Lung (tissue), 12 donors: ENCODE measurements around the gene PHLPP1. TPM values are rescaled to one million over a fixed set of nuclear protein-coding genes. Genes with fewer than 3 reads are reported as not detected.

Experiments used
- ATAC-seq: fragments of 200-7000 bp; cut with Tn5 transposase; one replicate; pipeline ENCODE4 v1.9.1; 2020; ENCODE audit warnings: moderate number of reproducible peaks; ENCODE audit not compliant: insufficient read depth, low FRiP score
- DNase-seq, 3 donors: peaks; one replicate each; pipeline ENCODE4 v3.0.0-alpha.2; 2013 to 2017
- H3K27ac ChIP-seq, 2 donors: one replicate each; pipeline ENCODE4 v1.5.1; 2013; ENCODE audit warnings: mild to moderate bottlenecking in 2 of 2, moderate library complexity in 2 of 2, control low read depth in 1 of 2, inconsistent platforms in 1 of 2, low read depth in 1 of 2, low read length in 1 of 2
- H3K27me3 ChIP-seq, 3 donors: one replicate each; pipeline ENCODE4 v1.5.1; 2013; ENCODE audit warnings: low read length in 2 of 3; ENCODE audit not compliant: control insufficient read depth in 3 of 3, insufficient read depth in 3 of 3
- H3K36me3 ChIP-seq, 4 donors: one replicate each; pipeline ENCODE4 v1.5.1; 2013; ENCODE audit warnings: low read length in 4 of 4, mild to moderate bottlenecking in 1 of 4, moderate library complexity in 1 of 4; ENCODE audit not compliant: control insufficient read depth in 4 of 4, insufficient read depth in 4 of 4
- H3K4me1 ChIP-seq, 5 donors: one replicate each; pipeline ENCODE4 v1.5.1; 2013; ENCODE audit warnings: low read length in 5 of 5, mild to moderate bottlenecking in 2 of 5, moderate library complexity in 1 of 5; ENCODE audit not compliant: control insufficient read depth in 5 of 5, insufficient read depth in 5 of 5
- H3K4me3 ChIP-seq: one replicate; pipeline ENCODE4 v1.5.1; 2013; ENCODE audit warnings: mild to moderate bottlenecking, control low read depth, moderate library complexity
- H3K9ac ChIP-seq, 2 donors: one replicate each; pipeline ENCODE4 v1.5.1; 2013; ENCODE audit warnings: low read length in 2 of 2, control low read depth in 1 of 2; ENCODE audit not compliant: insufficient read depth in 1 of 2
- H3K9me3 ChIP-seq, 4 donors: one replicate each; pipeline ENCODE4 v1.5.1; 2013; ENCODE audit warnings: low read length in 3 of 4, mild to moderate bottlenecking in 1 of 4, moderate library complexity in 1 of 4; ENCODE audit not compliant: control insufficient read depth in 4 of 4, insufficient read depth in 3 of 4
- WGBS, 2 donors: extraction: QIAGEN DNeasy Blood & Tissue Kit; methylation state at CpG; one replicate each; pipeline ENCODE4 v1.1.7; 2013; 5-methylcytosine and 5-hydroxymethylcytosine counted together
- polyA plus RNA-seq, 2 donors: library from polyadenylated mRNA; stranded (reverse); fragments of 200-250 nt; gene quantifications; one replicate each; pipeline ENCODE4 v1.2.1, GENCODE V29; 2013
- total RNA-seq, 2 donors: library from RNA; depleted of rRNA in 1 of 2; stranded (reverse); fragments of >200 nt in 1 of 2; gene quantifications; one replicate each; pipeline ENCODE4 v1.2.1, GENCODE V29; 2014 to 2021
- TF ChIP-seq, protein P1 (sequence below): IDR thresholded peaks from 2 replicates; pipeline ENCODE4 v1.5.1; 2012; ENCODE audit warnings: mild to moderate bottlenecking; ENCODE audit errors: control extremely low read depth, extremely low read depth
- donor health status: control.
- donor health status: control.
- donor health status: Bipolar disorder and iron deficiency.
- donor health status: healthy.
- donor health status: DM: yes; HTN: yes; CAD: no.

Gene PHLPP1
- total and polyA plus RNA-seq, 4 donors = 2.3 to 29.2 (median 7.9) TPM

GRCh38 chr18:62788876-62789275 is 73.5 kb downstream of the PHLPP1 start:
- Histone ChIP-seq H3K9me3 (no peaks in the 10 kb centered on the region), H3K27me3 (no peaks in the 10 kb centered on the region), H3K27ac (no peak overlapping the region), H3K4me3 (no peak overlapping the region), H3K36me3 (no peaks in the 10 kb centered on the region), H3K4me1 (peaks cover 0 to 20% (median 7%) of the 10 kb centered on the region in 5 donors), H3K9ac (no peak overlapping the region)
- TF ChIP-seq, protein P1, sequence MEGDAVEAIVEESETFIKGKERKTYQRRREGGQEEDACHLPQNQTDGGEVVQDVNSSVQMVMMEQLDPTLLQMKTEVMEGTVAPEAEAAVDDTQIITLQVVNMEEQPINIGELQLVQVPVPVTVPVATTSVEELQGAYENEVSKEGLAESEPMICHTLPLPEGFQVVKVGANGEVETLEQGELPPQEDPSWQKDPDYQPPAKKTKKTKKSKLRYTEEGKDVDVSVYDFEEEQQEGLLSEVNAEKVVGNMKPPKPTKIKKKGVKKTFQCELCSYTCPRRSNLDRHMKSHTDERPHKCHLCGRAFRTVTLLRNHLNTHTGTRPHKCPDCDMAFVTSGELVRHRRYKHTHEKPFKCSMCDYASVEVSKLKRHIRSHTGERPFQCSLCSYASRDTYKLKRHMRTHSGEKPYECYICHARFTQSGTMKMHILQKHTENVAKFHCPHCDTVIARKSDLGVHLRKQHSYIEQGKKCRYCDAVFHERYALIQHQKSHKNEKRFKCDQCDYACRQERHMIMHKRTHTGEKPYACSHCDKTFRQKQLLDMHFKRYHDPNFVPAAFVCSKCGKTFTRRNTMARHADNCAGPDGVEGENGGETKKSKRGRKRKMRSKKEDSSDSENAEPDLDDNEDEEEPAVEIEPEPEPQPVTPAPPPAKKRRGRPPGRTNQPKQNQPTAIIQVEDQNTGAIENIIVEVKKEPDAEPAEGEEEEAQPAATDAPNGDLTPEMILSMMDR = no peak
- ATAC-seq (no peak), DNase-seq (no peak)
- 78 to 80% methylated on average over 3 of the region's 3 CpGs for WGBS, 2 donors

DNA sequence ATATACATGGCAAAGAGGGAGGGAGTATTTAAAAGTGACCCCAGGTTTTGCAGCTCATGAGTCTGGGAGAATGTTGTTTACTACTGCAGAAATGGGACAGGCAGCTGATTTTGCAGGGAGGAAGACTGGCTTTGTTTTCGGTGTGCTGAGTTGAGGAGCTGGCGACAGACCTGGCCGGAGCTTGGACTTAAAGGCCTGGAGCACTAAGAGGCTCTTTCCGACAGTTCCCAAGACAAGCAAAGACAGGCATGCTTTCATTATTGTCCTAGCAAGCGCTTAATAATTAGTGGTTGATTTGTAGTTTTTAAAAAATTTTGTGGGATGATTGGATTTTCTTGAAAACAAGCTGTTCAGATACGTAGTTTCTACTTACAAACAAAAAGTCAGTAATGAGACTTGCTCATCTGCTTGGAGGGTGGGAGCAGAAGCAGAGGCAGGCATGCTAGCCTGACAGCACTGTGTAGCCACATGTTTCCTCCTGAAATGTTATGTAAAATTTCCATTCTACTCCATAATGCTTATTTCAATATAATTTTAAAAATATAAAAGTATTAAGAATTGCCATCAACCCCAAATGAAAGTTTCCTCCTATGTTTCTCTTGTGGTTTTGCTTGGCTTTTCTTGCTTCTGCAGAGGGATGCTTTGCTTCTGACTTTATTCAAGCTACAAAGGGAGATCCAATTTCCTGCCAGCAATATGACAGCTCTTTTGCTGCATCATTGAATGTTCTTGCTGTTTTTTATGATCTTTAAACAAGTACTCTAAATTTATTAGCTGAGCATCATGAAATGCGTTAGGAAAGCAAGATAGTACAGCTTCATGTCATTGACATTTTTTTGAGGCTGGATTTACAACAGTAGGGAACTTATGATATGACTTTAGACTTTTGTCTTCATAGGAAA is 75.8 kb downstream of the PHLPP1 start:
- no peak overlapping the region for H3K9ac ChIP-seq
- no peak for ATAC-seq
- no peak overlapping the region for H3K4me3 ChIP-seq

DNA sequence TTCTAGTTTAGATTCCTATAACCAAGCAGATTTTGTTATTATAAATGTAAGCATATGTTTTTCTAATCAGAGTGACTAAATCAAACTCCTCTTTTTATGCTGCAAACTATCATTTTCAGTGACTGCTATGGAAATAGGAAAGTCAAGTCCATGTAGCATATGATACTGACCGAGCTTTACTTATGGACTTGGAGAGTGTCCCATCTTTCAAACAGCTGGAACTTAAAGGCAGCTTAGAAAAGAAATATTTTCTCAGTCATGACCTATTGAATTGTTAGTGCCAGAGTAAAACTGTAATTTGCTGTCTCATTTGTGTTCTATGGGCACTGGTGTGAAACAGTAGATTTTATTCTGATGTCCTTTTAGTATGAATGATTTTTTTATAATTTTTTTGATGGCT is 76.7 kb downstream of the PHLPP1 start:
- no peak overlapping the region for H3K9ac ChIP-seq
- TF ChIP-seq, protein P1 = no peak
- WGBS, 2 donors = 87% methylated on average over 1 of the region's 1 CpG

More for the DNA sequence above, 75.8 kb downstream of the PHLPP1 start:
- H3K27me3 ChIP-seq = no peaks in the 10 kb centered on the region
- peaks cover 0 to 14% (median 4%) of the 10 kb centered on the region in 5 donors for H3K4me1 ChIP-seq
- TF ChIP-seq, protein P1 = no peak
- 73 to 74% methylated on average over 7 of the region's 7 CpGs for WGBS, 2 donors
- no peaks in the 10 kb centered on the region for H3K9me3 ChIP-seq
- peak overlapping the region in 1 of 2 donors; percentile 27 for H3K27ac ChIP-seq
- no peaks in the 10 kb centered on the region for H3K36me3 ChIP-seq
- peak in 2 of 3 donors; percentile 31 to 69 for DNase-seq

More for the DNA sequence above, 76.7 kb downstream of the PHLPP1 start:
- Histone ChIP-seq H3K36me3 (no peaks in the 10 kb centered on the region), H3K9me3 (no peaks in the 10 kb centered on the region), H3K4me1 (peaks cover 0 to 14% (median 4%) of the 10 kb centered on the region in 5 donors), H3K27ac (no peak overlapping the region), H3K4me3 (no peak overlapping the region), H3K27me3 (no peaks in the 10 kb centered on the region)
- no peak for ATAC-seq
- peak in 2 of 3 donors; percentile 58 to 71 for DNase-seq
